K562 (cell line): ENCODE data around the gene WWOX. TPM values are rescaled to one million over a fixed set of nuclear protein-coding genes. Genes with fewer than 3 reads are reported as not detected.

Source experiments
- GTF2F1 ChIP-seq: IDR thresholded peaks from 2 replicates; pipeline ENCODE4 v1.6.1; 2011; ENCODE audit warnings: low read depth, low read length, improper control_type of control experiment
- HDAC6 ChIP-seq: IDR thresholded peaks from 2 replicates; pipeline ENCODE4 v1.6.1; 2012; ENCODE audit warnings: low read depth, mild to moderate bottlenecking, control low read depth, inconsistent platforms, low read length, moderate library complexity
- PHF20 ChIP-seq: fragments of 450-650 bp; IDR thresholded peaks from 2 replicates; pipeline ENCODE4 v1.6.1; 2018; ENCODE audit not compliant: partially characterized antibody
- PRPF4 ChIP-seq: fragments of 200-400 bp; formaldehyde crosslinking; IDR thresholded peaks from one replicate; pipeline ENCODE4 v1.6.1; 2017; ENCODE audit warnings: low read length, low read depth, mild to moderate bottlenecking; ENCODE audit not compliant: insufficient read depth, poor library complexity, severe bottlenecking
- STAG1 ChIP-seq: sonication (generic); formaldehyde crosslinking; IDR thresholded peaks from 2 replicates; pipeline ENCODE4 v1.5.0; 2020; ENCODE audit warnings: missing genetic modification reagents, borderline replicate concordance
- ZNF444 ChIP-seq: fragments of 250-450 bp; sonication (Bioruptor Pico); IDR thresholded peaks from 2 replicates; pipeline ENCODE4 v1.4.0; 2020; ENCODE audit warnings: mild to moderate bottlenecking, moderate library complexity
- polyA plus RNA-seq, 8 experiments: library from polyadenylated mRNA; depleted of rRNA in 4 of 8; stranded (reverse) in 5 of 8; unstranded in 3 of 8; fragments of >200 nt; fragmentation: Nextera tagmentation in 2 of 8; fragmentation: Illumina TruSeq in 1 of 8; extraction: Ambion mirVana in 2 of 8; extraction: Trizol in 1 of 8; gene quantifications; 2 replicates each; pipeline versions ENCODE4 v1.2.1 to v1.2.3, GENCODE V29; 2011 to 2014; ENCODE audit warnings: inconsistent platforms in 1 of 8, missing spikeins in 1 of 8
- total RNA-seq, 7 experiments: library from RNA; depleted of rRNA in 6 of 7; stranded (reverse); fragments of >200 nt in 6 of 7; fragmentation: Illumina TruSeq in 2 of 7; extraction: Trizol in 2 of 7; gene quantifications; 2 replicates each; pipeline versions ENCODE4 v1.2.1 to v1.2.3, GENCODE V29; 2011 to 2021; ENCODE audit warnings: low replicate concordance in 1 of 7
- TF ChIP-seq, protein P1 (sequence below), 2 experiments: fragments of 450-650 bp in 1 of 2; sonication (generic) in 1 of 2; formaldehyde crosslinking in 1 of 2; IDR thresholded peaks; 2 replicates each; pipeline versions ENCODE4 v1.7.1 to v1.9.0; 2016 to 2022; ENCODE audit warnings: inconsistent platforms in 1 of 2, mild to moderate bottlenecking in 1 of 2, missing genetic modification reagents in 1 of 2

Gene WWOX
- total and polyA plus RNA-seq, 9 of the 15 experiments (the other 6 are each of a cell fraction or from before 2014, with no cell fraction given), result 1.6 to 22.7 (median 8.1) TPM

DNA sequence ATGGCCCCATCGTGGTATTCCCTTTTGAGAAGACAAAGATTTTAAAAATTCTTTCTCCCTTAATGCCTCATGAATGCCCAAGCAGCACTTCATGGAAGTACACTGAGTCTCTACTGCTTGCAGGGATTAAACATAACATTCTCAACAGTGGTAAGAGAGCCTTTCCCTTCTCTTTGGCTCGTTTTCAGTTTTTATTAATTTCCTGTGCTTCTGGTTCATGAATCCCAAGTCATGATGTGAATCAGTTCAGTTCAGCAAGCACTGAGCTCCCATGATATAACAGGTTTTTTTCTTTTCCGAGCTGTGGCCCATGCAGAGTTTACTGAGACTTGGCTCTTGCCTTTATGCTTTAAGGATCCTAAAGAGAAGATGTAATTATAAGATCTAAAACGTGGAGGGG is 175.3 kb downstream of the WWOX start (continued):
- TF ChIP-seq, protein P1, sequence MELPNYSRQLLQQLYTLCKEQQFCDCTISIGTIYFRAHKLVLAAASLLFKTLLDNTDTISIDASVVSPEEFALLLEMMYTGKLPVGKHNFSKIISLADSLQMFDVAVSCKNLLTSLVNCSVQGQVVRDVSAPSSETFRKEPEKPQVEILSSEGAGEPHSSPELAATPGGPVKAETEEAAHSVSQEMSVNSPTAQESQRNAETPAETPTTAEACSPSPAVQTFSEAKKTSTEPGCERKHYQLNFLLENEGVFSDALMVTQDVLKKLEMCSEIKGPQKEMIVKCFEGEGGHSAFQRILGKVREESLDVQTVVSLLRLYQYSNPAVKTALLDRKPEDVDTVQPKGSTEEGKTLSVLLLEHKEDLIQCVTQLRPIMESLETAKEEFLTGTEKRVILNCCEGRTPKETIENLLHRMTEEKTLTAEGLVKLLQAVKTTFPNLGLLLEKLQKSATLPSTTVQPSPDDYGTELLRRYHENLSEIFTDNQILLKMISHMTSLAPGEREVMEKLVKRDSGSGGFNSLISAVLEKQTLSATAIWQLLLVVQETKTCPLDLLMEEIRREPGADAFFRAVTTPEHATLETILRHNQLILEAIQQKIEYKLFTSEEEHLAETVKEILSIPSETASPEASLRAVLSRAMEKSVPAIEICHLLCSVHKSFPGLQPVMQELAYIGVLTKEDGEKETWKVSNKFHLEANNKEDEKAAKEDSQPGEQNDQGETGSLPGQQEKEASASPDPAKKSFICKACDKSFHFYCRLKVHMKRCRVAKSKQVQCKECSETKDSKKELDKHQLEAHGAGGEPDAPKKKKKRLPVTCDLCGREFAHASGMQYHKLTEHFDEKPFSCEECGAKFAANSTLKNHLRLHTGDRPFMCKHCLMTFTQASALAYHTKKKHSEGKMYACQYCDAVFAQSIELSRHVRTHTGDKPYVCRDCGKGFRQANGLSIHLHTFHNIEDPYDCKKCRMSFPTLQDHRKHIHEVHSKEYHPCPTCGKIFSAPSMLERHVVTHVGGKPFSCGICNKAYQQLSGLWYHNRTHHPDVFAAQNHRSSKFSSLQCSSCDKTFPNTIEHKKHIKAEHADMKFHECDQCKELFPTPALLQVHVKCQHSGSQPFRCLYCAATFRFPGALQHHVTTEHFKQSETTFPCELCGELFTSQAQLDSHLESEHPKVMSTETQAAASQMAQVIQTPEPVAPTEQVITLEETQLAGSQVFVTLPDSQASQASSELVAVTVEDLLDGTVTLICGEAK (IDR thresholded peaks at IDR 0.05), result no peak
- TF ChIP-seq, protein P1 (CRISPR knock-in tag; IDR thresholded peaks at IDR 0.05), result no peak
- TF ChIP-seq PHF20 (no peak), HDAC6 (no peak), ZNF444 (no peak), STAG1 (CRISPR knock-in tag) (no peak), GTF2F1 (no peak), PRPF4 (no peak)
